GM12873 (cell line): ENCODE data around the gene METTL3.

Experiments used
- TF ChIP-seq, protein P1 (sequence below): IDR thresholded peaks from 2 replicates; pipeline ENCODE4 v1.5.1; 2012; ENCODE audit warnings: low read depth, mild to moderate bottlenecking, moderate library complexity, low read length, control low read depth; ENCODE audit not compliant: insufficient read depth; ENCODE audit errors: missing control alignments

METTL3 gene

GRCh38 chr14:21510735-21511657, at the start of gene METTL3:
TSS of gene METTL3 (minus strand) at chr14:21511340. CDS start at chr14:21511223, 117 bp downstream.
- TF ChIP-seq, protein P1, sequence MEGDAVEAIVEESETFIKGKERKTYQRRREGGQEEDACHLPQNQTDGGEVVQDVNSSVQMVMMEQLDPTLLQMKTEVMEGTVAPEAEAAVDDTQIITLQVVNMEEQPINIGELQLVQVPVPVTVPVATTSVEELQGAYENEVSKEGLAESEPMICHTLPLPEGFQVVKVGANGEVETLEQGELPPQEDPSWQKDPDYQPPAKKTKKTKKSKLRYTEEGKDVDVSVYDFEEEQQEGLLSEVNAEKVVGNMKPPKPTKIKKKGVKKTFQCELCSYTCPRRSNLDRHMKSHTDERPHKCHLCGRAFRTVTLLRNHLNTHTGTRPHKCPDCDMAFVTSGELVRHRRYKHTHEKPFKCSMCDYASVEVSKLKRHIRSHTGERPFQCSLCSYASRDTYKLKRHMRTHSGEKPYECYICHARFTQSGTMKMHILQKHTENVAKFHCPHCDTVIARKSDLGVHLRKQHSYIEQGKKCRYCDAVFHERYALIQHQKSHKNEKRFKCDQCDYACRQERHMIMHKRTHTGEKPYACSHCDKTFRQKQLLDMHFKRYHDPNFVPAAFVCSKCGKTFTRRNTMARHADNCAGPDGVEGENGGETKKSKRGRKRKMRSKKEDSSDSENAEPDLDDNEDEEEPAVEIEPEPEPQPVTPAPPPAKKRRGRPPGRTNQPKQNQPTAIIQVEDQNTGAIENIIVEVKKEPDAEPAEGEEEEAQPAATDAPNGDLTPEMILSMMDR, result no peak

GRCh38 chr14:21558703-21559170, 47.6 kb upstream of the METTL3 start:
- TF ChIP-seq, protein P1, result no peak

GRCh38 chr14:21557084-21557901, 46.2 kb upstream of the METTL3 start:
- TF ChIP-seq, protein P1, result peak; percentile 54

DNA sequence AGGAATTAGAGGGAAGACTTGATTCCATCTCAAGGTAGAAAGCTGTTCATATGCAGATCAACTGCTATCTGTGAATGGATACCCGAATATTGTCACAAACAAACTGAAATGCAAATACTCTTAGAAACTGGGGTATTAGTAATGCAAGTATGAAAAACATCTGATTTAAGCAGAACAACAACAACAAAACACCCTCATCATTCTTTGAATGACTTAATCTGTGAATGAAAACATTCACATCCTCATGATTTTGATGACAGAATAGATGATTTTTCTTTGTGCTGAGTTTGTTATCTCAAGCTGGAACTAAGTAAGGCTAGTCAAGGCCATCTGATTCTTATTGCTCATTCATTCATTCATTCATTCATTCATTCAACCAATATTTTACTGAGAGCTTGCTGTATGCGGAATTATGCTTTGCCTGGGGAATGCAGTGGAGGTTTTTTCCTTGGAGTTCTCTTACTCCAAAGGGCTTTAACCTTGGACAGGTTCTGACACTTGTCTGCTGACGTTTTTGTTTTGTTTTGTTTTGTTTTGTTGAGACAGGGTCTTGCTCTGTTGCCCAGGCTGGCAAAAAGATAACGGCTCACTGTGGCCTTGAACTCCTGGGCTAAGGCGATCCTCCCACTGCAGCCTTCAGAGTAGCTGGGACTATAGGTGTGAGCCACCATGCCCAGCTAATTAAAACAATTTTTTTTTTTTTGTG, 45.4 kb upstream of the METTL3 start:
- TF ChIP-seq, protein P1, result no peak

GRCh38 chr14:21553266-21553665, 42.1 kb upstream of the METTL3 start:
- TF ChIP-seq, protein P1, result no peak

DNA sequence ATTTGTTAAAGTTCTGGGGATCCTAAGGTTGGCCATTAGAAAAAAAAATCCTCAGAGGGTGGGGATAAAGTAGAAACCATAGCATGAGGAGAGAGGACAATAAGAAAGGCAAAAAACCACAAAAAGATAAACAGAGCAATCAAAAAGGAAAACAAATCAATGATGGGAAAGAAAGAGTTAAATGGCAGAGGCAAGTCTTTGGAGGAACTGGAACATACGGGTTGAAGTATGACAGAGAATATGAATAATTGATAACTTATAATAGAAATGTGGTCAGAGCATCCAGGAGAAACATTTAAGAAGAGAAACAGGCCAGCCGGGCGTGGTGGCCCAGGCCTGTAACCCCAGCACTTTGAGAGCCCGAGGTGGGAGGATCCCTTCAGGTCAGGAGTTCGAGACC, 32.8 kb upstream of the METTL3 start:
- TF ChIP-seq, protein P1, result no peak
